HCT116 (cell line): Measurements from ENCODE around the gene SLC2A13. TPM values are rescaled to one million over a fixed set of nuclear protein-coding genes. Genes with fewer than 3 reads are reported as not detected.

Experiments used
- ATAC-seq: fragments of 200-7000 bp; cut with Tn5 transposase; 2 replicates; pipeline ENCODE4 v1.9.1; 2020; ENCODE audit warnings: mild to moderate bottlenecking, moderate library complexity
- BruUV-seq: library from RNA; stranded (reverse); fragments of 400-500 nt; replicated peaks from 2 replicates; lab custom pipeline; 2021; lab: Mats Ljungman, UMichigan
- CTCF ChIA-PET: fragments of 300-600 bp; sonication (Branson Sonifier 250); formaldehyde crosslinking; loops from one replicate; lab custom pipeline; 2021; ENCODE audit warnings: antibody characterized with exemption; lab: Charles Lee
- POLR2A ChIA-PET: fragments of 300-600, 350-600 bp; sonication (Branson Sonifier 250); formaldehyde crosslinking; loops from one replicate; lab custom pipeline; 2021; ENCODE audit warnings: antibody characterized with exemption; lab: Charles Lee
- RAD21 ChIA-PET, 2 experiments: fragments of 300-600 bp; sonication (Branson Sonifier 250); formaldehyde crosslinking; loops; one replicate each; lab custom pipeline; 2023; ENCODE audit warnings: low total read pairs in 2 of 2; ENCODE audit not compliant: uncharacterized antibody in 2 of 2, unreplicated experiment in 2 of 2, low non-redundant PET in 1 of 2; lab: Charles Lee
- DNase-seq: peaks from one replicate; pipeline ENCODE4 v3.0.0-alpha.2; 2010; ENCODE audit warnings: low read depth, low spot score
- H2AFZ ChIP-seq: fragments of 200-600 bp; shearing (Covaris generic), sonication (generic); 2 replicates; pipeline ENCODE4 v1.6.1; 2017; ENCODE audit warnings: low read depth, mixed run types, mixed read lengths, antibody characterized with exemption, low read length; ENCODE audit not compliant: poor library complexity, severe bottlenecking
- H3K27ac ChIP-seq: 2 replicates; pipeline ENCODE4 v1.5.1; 2012; ENCODE audit warnings: low read depth, low read length
- H3K27me3 ChIP-seq: fragments of 200-600 bp; sonication (generic); 2 replicates; pipeline ENCODE4 v1.6.1; 2016; ENCODE audit warnings: mixed run types, low read length, mixed read lengths; ENCODE audit not compliant: insufficient read depth
- H3K36me3 ChIP-seq, 2 experiments: fragments of 200-500 bp in 1 of 2; fragments of 200-600 bp in 1 of 2; sonication (Bioruptor generic) in 1 of 2; sonication (generic) in 1 of 2; 2 replicates each; pipeline versions ENCODE4 v1.5.1 to v1.6.1; 2014 to 2016; ENCODE audit warnings: low read length in 2 of 2, inconsistent platforms in 1 of 2, mixed read lengths in 1 of 2, mixed run types in 1 of 2; ENCODE audit not compliant: insufficient read depth in 2 of 2, control insufficient read depth in 1 of 2
- H3K4me1 ChIP-seq, 2 experiments: fragments of 200-600 bp in 1 of 2; sonication (generic) in 1 of 2; 2 replicates each; pipeline versions ENCODE4 v1.5.1 to v1.6.1; 2012 to 2017; ENCODE audit warnings: low read length in 2 of 2, inconsistent platforms in 1 of 2, mild to moderate bottlenecking in 1 of 2, mixed read lengths in 1 of 2, mixed run types in 1 of 2, moderate library complexity in 1 of 2; ENCODE audit not compliant: insufficient read depth in 2 of 2, control insufficient read depth in 1 of 2
- H3K4me2 ChIP-seq: fragments of 200-600 bp; sonication (generic); 2 replicates; pipeline ENCODE4 v1.6.1; 2017; ENCODE audit warnings: mixed run types, low read length, mixed read lengths
- H3K4me3 ChIP-seq, 2 experiments: fragments of 200-600 bp in 1 of 2; sonication (generic) in 1 of 2; replicated peaks in 1 of 2; 2 replicates each; pipeline ENCODE4 v1.5.1; 2011 to 2016; ENCODE audit warnings: low read length in 2 of 2, control low read depth in 1 of 2, low read depth in 1 of 2, mild to moderate bottlenecking in 1 of 2, mixed read lengths in 1 of 2, mixed run types in 1 of 2
- H3K79me2 ChIP-seq: fragments of 200-600 bp; sonication (generic); 2 replicates; pipeline ENCODE4 v1.6.1; 2017; ENCODE audit warnings: mild to moderate bottlenecking, mixed run types, low read length, moderate library complexity, mixed read lengths; ENCODE audit not compliant: insufficient read depth
- H3K9ac ChIP-seq: fragments of 200-600 bp; sonication (generic); 2 replicates; pipeline ENCODE4 v1.6.1; 2016; ENCODE audit warnings: low read length, mixed read lengths
- H3K9me2 ChIP-seq: fragments of 200-600 bp; sonication (generic), shearing (Covaris generic); 2 replicates; pipeline ENCODE4 v1.6.1; 2017; ENCODE audit warnings: mixed run types, mild to moderate bottlenecking, moderate library complexity; ENCODE audit not compliant: insufficient read depth
- H3K9me3 ChIP-seq, 2 experiments: fragments of 200-500 bp in 1 of 2; fragments of 200-600 bp in 1 of 2; sonication (Bioruptor generic) in 1 of 2; sonication (generic) in 1 of 2; 2 replicates each; pipeline ENCODE4 v1.6.1; 2014 to 2017; ENCODE audit warnings: low read length in 2 of 2, mixed read lengths in 2 of 2, inconsistent platforms in 1 of 2, low read depth in 1 of 2, mild to moderate bottlenecking in 1 of 2, mixed run types in 1 of 2, moderate library complexity in 1 of 2; ENCODE audit not compliant: control insufficient read depth in 1 of 2, insufficient read depth in 1 of 2
- H4K20me1 ChIP-seq: fragments of 200-600 bp; sonication (generic), shearing (Covaris generic); 2 replicates; pipeline ENCODE4 v1.6.1; 2017; ENCODE audit warnings: mixed run types, mild to moderate bottlenecking, moderate library complexity; ENCODE audit not compliant: insufficient read depth
- ATF3 ChIP-seq: IDR thresholded peaks from 2 replicates; pipeline ENCODE4 v1.6.1; 2012
- CTCF ChIP-seq, 3 experiments: fragments of 200-600 bp in 1 of 3; sonication (generic) in 1 of 3; IDR thresholded peaks in 2 of 3; conservative IDR thresholded peaks in 1 of 3; 2 replicates each; pipeline ENCODE4 v1.5.1; 2012 to 2017; ENCODE audit warnings: low read depth in 2 of 3, low read length in 2 of 3, antibody characterized with exemption in 1 of 3, borderline replicate concordance in 1 of 3, control low read depth in 1 of 3, mild to moderate bottlenecking in 1 of 3, mixed read lengths in 1 of 3, mixed run types in 1 of 3, moderate library complexity in 1 of 3; ENCODE audit not compliant: insufficient read depth in 1 of 3
- ELF1 ChIP-seq: IDR thresholded peaks from 2 replicates; pipeline ENCODE4 v1.6.1; 2012; ENCODE audit warnings: low read depth, borderline replicate concordance
- FOSL1 ChIP-seq: IDR thresholded peaks from 2 replicates; pipeline ENCODE4 v1.6.1; 2012; ENCODE audit warnings: low read depth
- ZBTB33 ChIP-seq: IDR thresholded peaks from 2 replicates; pipeline ENCODE4 v1.6.1; 2011; ENCODE audit warnings: mild to moderate bottlenecking, low read length, moderate library complexity; ENCODE audit not compliant: insufficient replicate concordance; ENCODE audit errors: extremely low read depth
- intact Hi-C: fragments of 100-400 bp; cut with micrococcal nuclease; formaldehyde crosslinking; loops from 2 replicates; pipeline ENCODE4 v1.10.0; 2022
- total RNA-seq: library from RNA; stranded (reverse); gene quantifications from one replicate; pipeline ENCODE4 v1.2.1, GENCODE V29; 2021; ENCODE audit not compliant: unreplicated experiment

SLC2A13 gene
- total RNA-seq, 1 experiment from 2014 or later = 6.8 TPM

- no peaks in the 10 kb centered on the region for H3K36me3 ChIP-seq
- ChIA-PET POLR2A (no interaction called here), RAD21 (no interaction called here), CTCF (no interaction called here)
- ATAC-seq = no peak
- no peaks in the 10 kb centered on the region for H3K9me3 ChIP-seq
- DNase-seq = no peak
- no peak overlapping the region for H3K27ac ChIP-seq
- no peak overlapping the region for H3K4me2 ChIP-seq
- no peak overlapping the region for H3K4me3 ChIP-seq
- BruUV-seq = no TSS peak
- H2AFZ ChIP-seq = no peak overlapping the region
- no peaks in the 10 kb centered on the region for H3K27me3 ChIP-seq
- H3K9me2 ChIP-seq = no peaks in the 10 kb centered on the region
- intact Hi-C loops = no loop called here
- H4K20me1 ChIP-seq = no peaks in the 10 kb centered on the region
- H3K4me1 ChIP-seq = no peaks in the 10 kb centered on the region
- H3K9ac ChIP-seq = no peak overlapping the region
- TF ChIP-seq ZBTB33 = no peak
- no peak for TF ChIP-seq ATF3
- TF ChIP-seq CTCF (IDR thresholded peaks at IDR 0.05 in 2 of 3, conservative IDR thresholded peaks at IDR 0.05 in 1 of 3; ENCODE audit: borderline replicate concordance in 1 of 3, insufficient read depth in 1 of 3, low read depth in 2 of 3, low read length in 2 of 3) = no peak
- TF ChIP-seq ELF1 = no peak
- TF ChIP-seq FOSL1 = no peak
- TF ChIP-seq, all 23 proteins: peak for 0
- H3K79me2 ChIP-seq = no peaks in the 10 kb centered on the region
Measured at GRCh38 chr12:39873065-39873464, 232.8 kb downstream of the SLC2A13 start.
